ENCODE results near the gene GDF9. TPM values are rescaled to one million over a fixed set of nuclear protein-coding genes. Genes with fewer than 3 reads are reported as not detected.

GDF9 gene
- total RNA-seq, 2 experiments from 2014 or later = 0.66 to 2.2 TPM

- Histone ChIP-seq H2AFZ (ENCODE audit: low read length) (no peak overlapping the region), H3K4me2 (ENCODE audit: low read length) (no peak overlapping the region), H3K79me2 (ENCODE audit: insufficient read depth, low read depth, low read length) (no peaks in the 10 kb centered on the region), H4K20me1 (ENCODE audit: insufficient read depth, low read length) (peaks cover 5% of the 10 kb centered on the region; the same call in 1 of the 2 replicates), H3K36me3 (ENCODE audit: insufficient read depth, low read length) (no peaks in the 10 kb centered on the region), H3K9me2 (ENCODE audit: insufficient read depth, low read length) (no peaks in the 10 kb centered on the region), H3K4me1 (ENCODE audit: insufficient read depth, low read length, poor library complexity, severe bottlenecking) (no peaks in the 10 kb centered on the region), H3K27ac (ENCODE audit: low read depth, low read length, poor library complexity, severe bottlenecking) (no peak overlapping the region), H3K9me3 (ENCODE audit: low read length) (no peaks in the 10 kb centered on the region), H3K4me3 (ENCODE audit: low read depth, low read length, poor library complexity, severe bottlenecking) (no peak overlapping the region)
- POLR2A ChIA-PET = interaction anchor here (0.6 to 0.9 kb wide), 2 partner anchors 13 to 162 kb away, joined by 3 read pairs; no protein-coding TSS in a partner anchor
- no peak for TF ChIP-seq EZH2phosphoT487 (IDR thresholded peaks at IDR 0.05; ENCODE audit: borderline replicate concordance, low read depth, low read length)
- TF ChIP-seq CTCF (conservative IDR thresholded peaks at IDR 0.05; ENCODE audit: low read length) = no peak
- BruUV-seq (replicated peaks) = no TSS peak
- intact Hi-C loops (cut with micrococcal nuclease; ENCODE audit: unreplicated experiment) = no loop called here
- no peak for DNase-seq (ENCODE audit: low spot score)
- CTCF ChIA-PET (ENCODE audit: unreplicated experiment) = no interaction called here
Observed at GRCh38 chr5:132814503-132815294, 51.6 kb downstream of the GDF9 start.

GRCh38 chr5:132813599-132814502, 52.4 kb downstream of the GDF9 start:
- no peak for DNase-seq (ENCODE audit: low spot score)
- intact Hi-C loops (cut with micrococcal nuclease; ENCODE audit: unreplicated experiment) = no loop called here
- Histone ChIP-seq H3K4me3 (ENCODE audit: low read depth, low read length, poor library complexity, severe bottlenecking) (no peak overlapping the region), H3K9me3 (ENCODE audit: low read length) (no peaks in the 10 kb centered on the region), H4K20me1 (ENCODE audit: insufficient read depth, low read length) (peaks cover 5% of the 10 kb centered on the region; the same call in 1 of the 2 replicates), H3K36me3 (ENCODE audit: insufficient read depth, low read length) (no peaks in the 10 kb centered on the region), H3K27ac (ENCODE audit: low read depth, low read length, poor library complexity, severe bottlenecking) (no peak overlapping the region), H3K9me2 (ENCODE audit: insufficient read depth, low read length) (no peaks in the 10 kb centered on the region), H3K79me2 (ENCODE audit: insufficient read depth, low read depth, low read length) (no peaks in the 10 kb centered on the region), H3K4me2 (ENCODE audit: low read length) (no peak overlapping the region), H2AFZ (ENCODE audit: low read length) (no peak overlapping the region), H3K4me1 (ENCODE audit: insufficient read depth, low read length, poor library complexity, severe bottlenecking) (no peaks in the 10 kb centered on the region)
- POLR2A ChIA-PET = no interaction called here
- BruUV-seq (replicated peaks) = no TSS peak
- CTCF ChIA-PET (ENCODE audit: unreplicated experiment) = no interaction called here
- TF ChIP-seq CTCF (conservative IDR thresholded peaks at IDR 0.05; ENCODE audit: low read length) = no peak
- TF ChIP-seq EZH2phosphoT487 (IDR thresholded peaks at IDR 0.05; ENCODE audit: borderline replicate concordance, low read depth, low read length) = no peak

All from OCI-LY7 (cell line).